Liver (tissue), 5 donors: ENCODE results near the gene SGK1. TPM values are rescaled to one million over a fixed set of nuclear protein-coding genes. Genes with fewer than 3 reads are reported as not detected.

Experiments used
- polyA plus RNA-seq, 2 donors: library from polyadenylated mRNA; stranded (reverse) in 1 of 2; unstranded in 1 of 2; fragments of 200-250 nt in 1 of 2; fragments of >200 nt in 1 of 2; fragmentation: Nextera tagmentation in 1 of 2; extraction: Ambion mirVana in 1 of 2; gene quantifications; one replicate each; pipeline versions ENCODE4 v1.2.1 to v1.2.3, GENCODE V29; 2013 to 2015
- small RNA-seq: library from RNA; depleted of rRNA; stranded (forward); fragments of <200 nt; gene quantifications from one replicate; pipeline ENCODE3, GENCODE V24; 2014
- total RNA-seq, 2 donors: library from RNA; depleted of rRNA; stranded (reverse); fragments of >200 nt; gene quantifications; one replicate each; pipeline ENCODE4 v1.2.3, GENCODE V29; 2014
- donor health status: healthy.
- donor health status: healthy.
- donor health status: healthy.

The SGK1 gene
- total and polyA plus RNA-seq, 4 donors, result 28.0 to 113 (median 35.4) TPM

Small RNAs within 50 kb of the gene (small RNA-seq; reads per million reads assigned to genes)
- gene RF00019 (not detected), gene RN7SL408P (0.07 reads per million), gene RNA5SP218 (0.66 reads per million, percentile 67 among the genes with 10 or more reads in this experiment), gene RPS29P32 (not detected)
